OCI-LY1 (cell line): ENCODE measurements around the gene TEC.

ENCODE experiments used
- CTCF ChIP-seq: fragments of 200-600 bp; sonication (generic), shearing (Covaris generic); IDR thresholded peaks from 2 replicates; pipeline ENCODE4 v1.5.1; 2017; ENCODE audit warnings: mild to moderate bottlenecking, antibody characterized with exemption, low read length, moderate library complexity, mixed read lengths
- EZH2 ChIP-seq: fragments of 200-600 bp; sonication (generic), shearing (Covaris generic); IDR thresholded peaks from 2 replicates; pipeline ENCODE4 v1.8.0; 2017; ENCODE audit warnings: borderline replicate concordance, mixed run types, mild to moderate bottlenecking, antibody characterized with exemption, low read length, moderate library complexity, mixed read lengths

GRCh38 chr4:48296365-48296764 lies 26.7 kb upstream of the TEC start:
- no peak for TF ChIP-seq CTCF
- no peak for TF ChIP-seq EZH2
